Panc1 (cell line): ENCODE results near the gene PEX5L. TPM values are rescaled to one million over a fixed set of nuclear protein-coding genes. Genes with fewer than 3 reads are reported as not detected.

ENCODE experiments used
- ATAC-seq: fragments of 200-7000 bp; cut with Tn5 transposase; 2 replicates; pipeline ENCODE4 v1.9.1; 2020; ENCODE audit warnings: mild to moderate bottlenecking, moderate library complexity
- BruUV-seq: library from RNA; stranded (reverse); fragments of 400-500 nt; replicated peaks from 2 replicates; lab custom pipeline; 2021; lab: Mats Ljungman, UMichigan
- CTCF ChIA-PET: fragments of 300-600 bp; sonication (Branson Sonifier 250); formaldehyde crosslinking; loops from one replicate; lab custom pipeline; 2022; ENCODE audit warnings: antibody characterized with exemption; lab: Charles Lee
- POLR2A ChIA-PET: fragments of 300-600 bp; sonication (Branson Sonifier 250); formaldehyde crosslinking; loops from one replicate; lab custom pipeline; 2022; ENCODE audit warnings: antibody characterized with exemption; lab: Charles Lee
- DNase-seq: peaks from one replicate; pipeline ENCODE4 v3.0.0-alpha.2; 2010; ENCODE audit warnings: low read depth, low spot score
- H3K27ac ChIP-seq: 2 replicates; pipeline ENCODE4 v1.5.1; 2011; ENCODE audit warnings: mild to moderate bottlenecking, low read length, inconsistent platforms
- H3K27me3 ChIP-seq: fragments of 200-500 bp; sonication (Bioruptor generic); 2 replicates; pipeline ENCODE4 v1.6.0; 2014; ENCODE audit warnings: low read length, inconsistent platforms; ENCODE audit not compliant: control insufficient read depth, insufficient read depth
- H3K36me3 ChIP-seq: fragments of 200-500 bp; sonication (Bioruptor generic); 2 replicates; pipeline ENCODE4 v1.5.1; 2014; ENCODE audit warnings: inconsistent platforms, mild to moderate bottlenecking, low read length, moderate library complexity; ENCODE audit not compliant: control insufficient read depth, insufficient read depth
- H3K4me1 ChIP-seq: 2 replicates; pipeline ENCODE4 v1.5.1; 2011; ENCODE audit warnings: inconsistent platforms, mild to moderate bottlenecking, low read length, moderate library complexity; ENCODE audit not compliant: control insufficient read depth, insufficient read depth
- H3K4me3 ChIP-seq, 2 experiments: 2 replicates each; pipeline ENCODE4 v1.5.1; 2011 to 2012; ENCODE audit warnings: low read depth in 2 of 2, low read length in 2 of 2, mild to moderate bottlenecking in 2 of 2, inconsistent platforms in 1 of 2, moderate library complexity in 1 of 2
- H3K9me3 ChIP-seq: fragments of 200-500 bp; sonication (Bioruptor generic); 2 replicates; pipeline ENCODE4 v1.5.1; 2014; ENCODE audit warnings: low read depth, mild to moderate bottlenecking, inconsistent platforms, low read length, moderate library complexity; ENCODE audit not compliant: control insufficient read depth, insufficient read depth
- POLR2AphosphoS5 ChIP-seq: IDR thresholded peaks from 2 replicates; pipeline ENCODE4 v1.6.1; 2012; ENCODE audit warnings: mild to moderate bottlenecking, low read depth, low read length, moderate library complexity
- SIN3A ChIP-seq: IDR thresholded peaks from 2 replicates; pipeline ENCODE4 v1.6.1; 2012; ENCODE audit warnings: low read depth, mild to moderate bottlenecking, low read length, moderate library complexity, borderline replicate concordance; ENCODE audit not compliant: insufficient read depth
- TCF7L2 ChIP-seq: IDR thresholded peaks from 2 replicates; pipeline ENCODE4 v1.6.1; 2011; ENCODE audit warnings: mild to moderate bottlenecking, low read depth, low read length, inconsistent platforms
- in situ Hi-C: cut with HindIII; loops from 2 replicates; pipeline ENCODE4 v1.10.0; 2016; ENCODE audit warnings: low sequenced_read_pairs, low pct_unique_long_range_greater_than_20kb
- intact Hi-C: fragments of 100-400 bp; cut with micrococcal nuclease; formaldehyde crosslinking; loops from one replicate; pipeline ENCODE4 v1.10.0; 2022; ENCODE audit not compliant: unreplicated experiment
- total RNA-seq: library from RNA; stranded (reverse); gene quantifications from one replicate; pipeline ENCODE4 v1.2.1, GENCODE V29; 2021; ENCODE audit not compliant: unreplicated experiment
- TF ChIP-seq, protein P1 (sequence below): fragments of 450-650 bp; IDR thresholded peaks from 2 replicates; pipeline ENCODE4 v1.5.1; 2017; ENCODE audit warnings: mild to moderate bottlenecking
- TF ChIP-seq, protein P2 (sequence below), 2 experiments: IDR thresholded peaks; 2 replicates each; pipeline ENCODE4 v1.6.1; 2011 to 2012; ENCODE audit warnings: low read depth in 2 of 2, control low read depth in 1 of 2, low read length in 1 of 2, mild to moderate bottlenecking in 1 of 2, moderate library complexity in 1 of 2; ENCODE audit not compliant: insufficient read depth in 1 of 2

The PEX5L gene
- total RNA-seq, 1 experiment from 2014 or later = 0.23 TPM

- CTCF ChIA-PET = no interaction called here
- no TSS peak for BruUV-seq
- Histone ChIP-seq H3K9me3 (no peaks in the 10 kb centered on the region), H3K4me3 (no peak overlapping the region), H3K36me3 (no peaks in the 10 kb centered on the region), H3K27me3 (no peaks in the 10 kb centered on the region), H3K4me1 (no peaks in the 10 kb centered on the region), H3K27ac (no peak overlapping the region)
- no peak for ATAC-seq
- POLR2A ChIA-PET = interaction anchor here (0.6 kb wide), 1 partner anchor 270 kb away, joined by 3 read pairs; no protein-coding TSS in a partner anchor
- TF ChIP-seq, protein P1, sequence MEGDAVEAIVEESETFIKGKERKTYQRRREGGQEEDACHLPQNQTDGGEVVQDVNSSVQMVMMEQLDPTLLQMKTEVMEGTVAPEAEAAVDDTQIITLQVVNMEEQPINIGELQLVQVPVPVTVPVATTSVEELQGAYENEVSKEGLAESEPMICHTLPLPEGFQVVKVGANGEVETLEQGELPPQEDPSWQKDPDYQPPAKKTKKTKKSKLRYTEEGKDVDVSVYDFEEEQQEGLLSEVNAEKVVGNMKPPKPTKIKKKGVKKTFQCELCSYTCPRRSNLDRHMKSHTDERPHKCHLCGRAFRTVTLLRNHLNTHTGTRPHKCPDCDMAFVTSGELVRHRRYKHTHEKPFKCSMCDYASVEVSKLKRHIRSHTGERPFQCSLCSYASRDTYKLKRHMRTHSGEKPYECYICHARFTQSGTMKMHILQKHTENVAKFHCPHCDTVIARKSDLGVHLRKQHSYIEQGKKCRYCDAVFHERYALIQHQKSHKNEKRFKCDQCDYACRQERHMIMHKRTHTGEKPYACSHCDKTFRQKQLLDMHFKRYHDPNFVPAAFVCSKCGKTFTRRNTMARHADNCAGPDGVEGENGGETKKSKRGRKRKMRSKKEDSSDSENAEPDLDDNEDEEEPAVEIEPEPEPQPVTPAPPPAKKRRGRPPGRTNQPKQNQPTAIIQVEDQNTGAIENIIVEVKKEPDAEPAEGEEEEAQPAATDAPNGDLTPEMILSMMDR = no peak
- TF ChIP-seq POLR2AphosphoS5 (no peak), TCF7L2 (no peak), SIN3A (no peak)
- TF ChIP-seq, protein P2, sequence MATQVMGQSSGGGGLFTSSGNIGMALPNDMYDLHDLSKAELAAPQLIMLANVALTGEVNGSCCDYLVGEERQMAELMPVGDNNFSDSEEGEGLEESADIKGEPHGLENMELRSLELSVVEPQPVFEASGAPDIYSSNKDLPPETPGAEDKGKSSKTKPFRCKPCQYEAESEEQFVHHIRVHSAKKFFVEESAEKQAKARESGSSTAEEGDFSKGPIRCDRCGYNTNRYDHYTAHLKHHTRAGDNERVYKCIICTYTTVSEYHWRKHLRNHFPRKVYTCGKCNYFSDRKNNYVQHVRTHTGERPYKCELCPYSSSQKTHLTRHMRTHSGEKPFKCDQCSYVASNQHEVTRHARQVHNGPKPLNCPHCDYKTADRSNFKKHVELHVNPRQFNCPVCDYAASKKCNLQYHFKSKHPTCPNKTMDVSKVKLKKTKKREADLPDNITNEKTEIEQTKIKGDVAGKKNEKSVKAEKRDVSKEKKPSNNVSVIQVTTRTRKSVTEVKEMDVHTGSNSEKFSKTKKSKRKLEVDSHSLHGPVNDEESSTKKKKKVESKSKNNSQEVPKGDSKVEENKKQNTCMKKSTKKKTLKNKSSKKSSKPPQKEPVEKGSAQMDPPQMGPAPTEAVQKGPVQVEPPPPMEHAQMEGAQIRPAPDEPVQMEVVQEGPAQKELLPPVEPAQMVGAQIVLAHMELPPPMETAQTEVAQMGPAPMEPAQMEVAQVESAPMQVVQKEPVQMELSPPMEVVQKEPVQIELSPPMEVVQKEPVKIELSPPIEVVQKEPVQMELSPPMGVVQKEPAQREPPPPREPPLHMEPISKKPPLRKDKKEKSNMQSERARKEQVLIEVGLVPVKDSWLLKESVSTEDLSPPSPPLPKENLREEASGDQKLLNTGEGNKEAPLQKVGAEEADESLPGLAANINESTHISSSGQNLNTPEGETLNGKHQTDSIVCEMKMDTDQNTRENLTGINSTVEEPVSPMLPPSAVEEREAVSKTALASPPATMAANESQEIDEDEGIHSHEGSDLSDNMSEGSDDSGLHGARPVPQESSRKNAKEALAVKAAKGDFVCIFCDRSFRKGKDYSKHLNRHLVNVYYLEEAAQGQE (IDR thresholded peaks at IDR 0.05; ENCODE audit: insufficient read depth in 1 of 2, low read depth in 2 of 2, low read length in 1 of 2) = no peak
- in situ Hi-C loops = no loop called here
- no peak for DNase-seq
- intact Hi-C loops = no loop called here
Observed at GRCh38 chr3:179848711-179849110, 188.0 kb downstream of the PEX5L start.

- H3K4me3 ChIP-seq = no peak overlapping the region
- in situ Hi-C loops (no loop called here), intact Hi-C loops (no loop called here)
- no peak overlapping the region for H3K27ac ChIP-seq
- H3K36me3 ChIP-seq = no peaks in the 10 kb centered on the region
- POLR2A ChIA-PET = no interaction called here
- H3K9me3 ChIP-seq = no peaks in the 10 kb centered on the region
- no peaks in the 10 kb centered on the region for H3K4me1 ChIP-seq
- ATAC-seq = no peak
- TF ChIP-seq, protein P1 = no peak
- TF ChIP-seq, protein P2 (IDR thresholded peaks at IDR 0.05; ENCODE audit: insufficient read depth in 1 of 2, low read depth in 2 of 2, low read length in 1 of 2) = no peak
- TF ChIP-seq TCF7L2 (no peak), POLR2AphosphoS5 (no peak), SIN3A (no peak)
- CTCF ChIA-PET = no interaction called here
- no TSS peak for BruUV-seq
- DNase-seq = no peak
- no peaks in the 10 kb centered on the region for H3K27me3 ChIP-seq
Observed at GRCh38 chr3:179842061-179842460, 194.7 kb downstream of the PEX5L start.
